WTC11 (cell line): ENCODE measurements around the gene SLC30A1.

Source experiments
- CTCF ChIP-seq: fragments of 200-600 bp; IDR thresholded peaks from 2 replicates; pipeline ENCODE4 v1.8.0; 2022; ENCODE audit warnings: antibody characterized with exemption
- ESRRA ChIP-seq: sonication (generic); formaldehyde crosslinking; IDR thresholded peaks from 2 replicates; pipeline ENCODE4 v1.8.1; 2022; ENCODE audit warnings: mild to moderate bottlenecking, missing genetic modification reagents, borderline replicate concordance
- TCF7 ChIP-seq: sonication (generic); formaldehyde crosslinking; IDR thresholded peaks from 2 replicates; pipeline ENCODE4 v1.8.0; 2022; ENCODE audit warnings: mild to moderate bottlenecking, low read depth, missing genetic modification reagents, moderate library complexity
- USF2 ChIP-seq: sonication (generic); formaldehyde crosslinking; IDR thresholded peaks from 2 replicates; pipeline ENCODE4 v1.8.1; 2023; ENCODE audit warnings: mild to moderate bottlenecking, missing genetic modification reagents, moderate library complexity

- TF ChIP-seq CTCF (no peak), USF2 (CRISPR knock-in tag) (no peak), ESRRA (no peak), TCF7 (no peak)
Measured at GRCh38 chr1:211579440-211580302, 710 bp upstream of the SLC30A1 start.
